ENCODE data around the gene TRIM15.

DNA sequence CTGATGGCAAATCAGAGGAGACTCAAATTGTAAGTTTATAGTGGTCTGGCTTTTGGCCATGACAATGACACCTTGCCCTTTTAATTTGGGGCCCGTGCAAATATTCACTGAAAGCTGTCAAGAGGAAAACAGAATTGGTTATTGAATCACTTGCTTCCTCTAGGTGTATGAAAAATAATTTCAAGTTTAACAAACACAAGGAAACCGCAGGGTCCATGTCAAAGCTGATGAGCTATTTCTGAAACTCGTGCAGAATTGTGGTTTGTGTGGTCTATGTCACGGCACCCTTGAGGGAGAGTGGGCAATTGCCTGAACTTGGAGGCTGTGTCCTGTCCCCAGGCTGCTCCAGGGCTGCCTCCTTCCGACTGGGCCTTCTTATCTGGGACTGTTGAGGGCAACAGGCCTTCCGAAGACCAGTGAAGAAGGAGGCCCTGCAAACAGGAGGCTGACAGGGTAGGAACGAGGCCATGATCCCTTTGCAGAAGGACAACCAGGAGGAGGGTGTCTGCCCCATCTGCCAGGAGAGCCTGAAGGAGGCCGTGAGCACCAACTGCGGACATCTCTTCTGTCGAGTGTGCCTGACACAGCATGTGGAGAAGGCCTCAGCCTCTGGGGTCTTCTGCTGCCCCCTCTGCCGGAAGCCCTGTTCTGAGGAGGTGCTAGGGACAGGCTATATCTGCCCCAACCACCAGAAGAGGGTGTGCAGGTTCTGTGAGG lies 26.6 kb upstream of the TRIM15 start:
- no peak for TF ChIP-seq EZH2 (IDR thresholded peaks at IDR 0.05; ENCODE audit: insufficient read depth, poor library complexity, severe bottlenecking)
- no peak for TF ChIP-seq EZH2phosphoT487 (IDR thresholded peaks at IDR 0.05; ENCODE audit: insufficient read depth, low read depth)

All from GM23248 (cell line).